GM12873 (cell line): ENCODE results near the gene TMC6.

Experiments
- TF ChIP-seq, protein P1 (sequence below): IDR thresholded peaks from 2 replicates; pipeline ENCODE4 v1.5.1; 2012; ENCODE audit warnings: low read depth, mild to moderate bottlenecking, moderate library complexity, low read length, control low read depth; ENCODE audit not compliant: insufficient read depth; ENCODE audit errors: missing control alignments

Gene TMC6

DNA sequence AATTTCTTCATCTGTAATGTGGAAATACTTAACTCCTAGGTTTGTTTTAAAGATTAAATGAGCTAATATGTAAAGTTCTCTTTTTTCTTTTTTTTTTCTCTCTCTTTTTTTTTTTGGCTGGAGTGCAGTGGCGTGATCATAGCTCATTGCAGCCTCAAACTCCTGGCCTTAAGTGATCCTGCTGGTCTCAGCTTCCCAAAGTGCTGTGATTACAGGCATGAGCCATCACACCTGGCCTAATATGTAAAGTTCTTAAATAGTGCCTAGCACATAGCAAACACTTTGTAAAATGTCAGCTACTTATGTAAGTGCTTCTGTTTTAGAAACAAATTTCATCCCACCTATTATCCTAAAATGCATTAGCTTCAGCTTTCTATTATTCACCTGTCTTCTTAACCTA is 40.0 kb downstream of the TMC6 start:
- TF ChIP-seq, protein P1, sequence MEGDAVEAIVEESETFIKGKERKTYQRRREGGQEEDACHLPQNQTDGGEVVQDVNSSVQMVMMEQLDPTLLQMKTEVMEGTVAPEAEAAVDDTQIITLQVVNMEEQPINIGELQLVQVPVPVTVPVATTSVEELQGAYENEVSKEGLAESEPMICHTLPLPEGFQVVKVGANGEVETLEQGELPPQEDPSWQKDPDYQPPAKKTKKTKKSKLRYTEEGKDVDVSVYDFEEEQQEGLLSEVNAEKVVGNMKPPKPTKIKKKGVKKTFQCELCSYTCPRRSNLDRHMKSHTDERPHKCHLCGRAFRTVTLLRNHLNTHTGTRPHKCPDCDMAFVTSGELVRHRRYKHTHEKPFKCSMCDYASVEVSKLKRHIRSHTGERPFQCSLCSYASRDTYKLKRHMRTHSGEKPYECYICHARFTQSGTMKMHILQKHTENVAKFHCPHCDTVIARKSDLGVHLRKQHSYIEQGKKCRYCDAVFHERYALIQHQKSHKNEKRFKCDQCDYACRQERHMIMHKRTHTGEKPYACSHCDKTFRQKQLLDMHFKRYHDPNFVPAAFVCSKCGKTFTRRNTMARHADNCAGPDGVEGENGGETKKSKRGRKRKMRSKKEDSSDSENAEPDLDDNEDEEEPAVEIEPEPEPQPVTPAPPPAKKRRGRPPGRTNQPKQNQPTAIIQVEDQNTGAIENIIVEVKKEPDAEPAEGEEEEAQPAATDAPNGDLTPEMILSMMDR, result no peak

DNA sequence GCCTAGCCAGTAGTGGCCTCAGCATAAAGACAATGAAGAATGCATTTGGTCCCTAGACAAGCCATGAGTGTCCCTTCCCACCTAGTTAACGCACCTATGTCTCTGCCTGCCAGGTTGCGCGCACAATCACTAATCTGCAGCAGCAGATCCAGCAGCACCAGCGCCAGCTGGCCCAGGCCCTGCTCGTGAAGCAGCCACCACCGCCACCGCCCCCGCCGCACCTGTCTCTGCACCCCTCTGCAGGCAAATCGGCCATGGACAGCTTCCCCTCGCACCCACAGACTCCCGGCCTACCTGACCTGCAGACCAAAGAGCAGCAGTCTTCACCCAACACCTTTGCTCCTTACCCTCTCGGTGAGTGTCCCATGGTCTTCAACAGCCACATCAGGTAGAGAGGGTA is 41.8 kb downstream of the TMC6 start:
- TF ChIP-seq, protein P1, result no peak

DNA sequence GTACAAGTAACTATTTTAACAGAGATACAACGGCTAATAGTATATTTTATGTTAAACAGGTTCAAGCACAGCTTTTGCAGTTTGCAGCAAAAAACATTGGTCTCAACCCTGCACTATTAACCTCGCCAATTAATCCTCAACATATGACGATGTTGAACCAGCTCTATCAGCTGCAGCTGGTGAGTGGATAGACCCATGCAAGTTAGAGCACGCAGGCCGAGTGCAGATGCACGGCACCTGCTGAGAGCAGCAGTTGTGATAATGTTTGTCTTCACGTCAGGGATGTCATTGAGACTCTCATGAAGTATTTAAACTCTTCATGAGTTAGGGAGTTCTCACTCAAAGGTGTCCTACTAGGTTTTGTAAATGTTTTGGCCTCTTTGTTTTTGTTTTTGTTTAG is 45.6 kb downstream of the TMC6 start:
- TF ChIP-seq, protein P1, result no peak

DNA sequence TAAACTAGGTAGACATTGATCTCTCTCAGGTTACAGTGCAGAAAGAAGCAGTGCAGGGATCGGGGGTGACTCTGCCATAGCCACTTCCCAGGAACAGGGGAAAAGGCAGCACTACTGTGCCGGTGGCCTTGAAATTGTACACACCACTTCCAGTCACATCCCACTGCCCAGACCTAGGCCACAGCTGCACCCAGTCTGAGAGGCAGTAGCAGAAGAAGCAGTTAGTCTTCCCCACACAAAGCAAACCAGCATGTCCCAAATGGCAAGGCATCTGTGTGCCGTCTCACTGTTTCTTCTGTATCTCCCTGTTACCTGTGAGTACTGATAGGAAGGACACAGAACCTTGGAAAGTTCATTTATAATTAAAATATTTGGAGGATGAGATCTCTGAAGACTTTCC is 47.0 kb downstream of the TMC6 start:
- TF ChIP-seq, protein P1, result no peak

DNA sequence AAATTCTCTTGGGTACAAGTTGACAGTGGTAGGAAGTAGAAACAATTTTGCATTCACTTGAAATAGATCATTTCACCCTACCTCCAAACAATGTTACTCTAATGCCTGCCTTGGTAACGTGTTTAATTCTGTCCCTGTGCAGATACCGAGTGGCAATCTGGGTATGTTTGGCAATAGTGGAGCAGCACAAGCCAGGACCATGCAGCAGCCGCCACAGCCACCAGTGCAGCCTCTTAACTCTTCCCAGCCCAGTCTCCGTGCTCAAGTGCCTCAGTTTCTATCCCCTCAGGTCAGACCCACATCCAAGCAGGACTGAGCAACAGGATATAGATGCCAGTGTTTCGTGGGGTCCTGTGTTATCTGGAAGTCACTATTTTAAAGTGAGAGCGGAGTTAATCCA is 49.3 kb downstream of the TMC6 start:
- TF ChIP-seq, protein P1, result no peak

DNA sequence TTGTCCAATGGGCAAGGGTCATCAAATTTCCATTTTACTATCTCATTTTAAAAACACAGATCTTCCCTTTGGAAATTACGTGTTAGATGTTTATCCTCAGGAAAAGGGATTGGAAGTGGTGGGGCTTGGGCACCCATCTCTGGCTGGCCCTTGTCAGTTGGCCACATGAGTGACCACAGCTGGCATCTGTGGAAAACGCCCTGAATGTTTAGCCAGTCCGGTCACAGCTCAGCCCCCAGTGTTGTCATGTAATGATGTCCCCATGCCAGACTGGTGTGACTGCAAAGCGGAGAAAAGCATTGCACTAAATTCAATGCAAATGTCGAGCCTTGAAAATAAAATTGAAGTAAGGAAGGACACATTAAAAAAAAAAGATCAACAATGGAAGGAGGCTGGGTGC is 53.0 kb downstream of the TMC6 start:
- TF ChIP-seq, protein P1, result no peak

DNA sequence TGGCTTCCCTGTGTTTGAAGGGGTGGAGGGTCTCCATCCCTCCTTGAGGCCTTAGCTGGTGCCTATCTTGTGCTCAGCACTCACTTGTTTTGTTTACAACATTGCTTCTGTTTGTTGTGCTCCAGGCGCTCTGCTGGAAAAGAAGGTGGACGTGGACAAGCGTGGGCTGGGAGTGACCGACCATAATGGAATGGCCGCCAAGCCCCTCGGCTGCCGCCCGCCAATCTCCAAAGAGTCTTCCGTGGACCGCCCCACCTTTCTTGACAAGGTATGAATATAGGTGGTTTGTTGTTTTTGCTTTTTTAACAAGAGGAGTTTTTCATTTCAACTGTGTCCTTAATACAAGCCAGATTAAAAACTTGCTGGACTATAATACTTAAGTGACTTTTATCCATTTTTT is 53.5 kb downstream of the TMC6 start:
- TF ChIP-seq, protein P1, result no peak
